Measurements from ENCODE around the gene LY9. TPM values are rescaled to one million over a fixed set of nuclear protein-coding genes. Genes with fewer than 3 reads are reported as not detected.
A peak's percentile ranks its signal among the peaks of the same experiment; 100 is the strongest.

Gene LY9
- total RNA-seq, 1 experiment from 2014 or later: not detected

GRCh38 chr1:160806109-160806665 lies 10.2 kb downstream of the LY9 start:
- Mint-ChIP-seq H3K36me3 (ENCODE audit: insufficient read depth in 1 of 3, low read depth in 3 of 3) (peaks cover 0 to 15% (median 3%) of the 10 kb centered on the region in 3 experiments; a peak in 4 of 7 replicates), H3K4me1 (peaks cover 17 to 20% of the 10 kb centered on the region in 2 experiments), H3K4me3 (no peak overlapping the region), H3K9me3 (peaks cover 12 to 15% of the 10 kb centered on the region in 2 experiments; a peak in 4 of 5 replicates), H3K27ac (no peak overlapping the region), H3K27me3 (ENCODE audit: low read depth) (no peaks in the 10 kb centered on the region)
- Histone ChIP-seq H4K91ac (ENCODE audit: insufficient read length, low read depth, low read length) (no peak overlapping the region), H2AK5ac (ENCODE audit: insufficient read length, low read length) (no peak overlapping the region), H2BK15ac (ENCODE audit: low read depth, low read length) (no peak overlapping the region), H3K4me2 (ENCODE audit: insufficient read depth, insufficient read length, low read length) (no peak overlapping the region), H3K79me1 (ENCODE audit: insufficient read depth, low read depth, low read length, poor library complexity, severe bottlenecking) (no peaks in the 10 kb centered on the region), H2BK12ac (ENCODE audit: insufficient read length, low read depth, low read length) (no peak overlapping the region), H4K20me1 (ENCODE audit: control insufficient read depth, insufficient read depth, insufficient read length) (no peaks in the 10 kb centered on the region), H3K23ac (ENCODE audit: insufficient read length, low read depth, low read length) (no peak overlapping the region), H3K14ac (ENCODE audit: insufficient read depth, low read length) (no peak overlapping the region), H3K27ac (ENCODE audit: insufficient read length, low read depth, low read length) (no peak overlapping the region), H3K27me3 (ENCODE audit: insufficient read depth, low read length) (no peaks in the 10 kb centered on the region), H3T11ph (ENCODE audit: low read length) (no peak overlapping the region), H3K18ac (ENCODE audit: insufficient read length, low read depth, low read length) (no peak overlapping the region), H3K23me2 (ENCODE audit: insufficient read length, low read depth, low read length, poor library complexity, severe bottlenecking) (no peaks in the 10 kb centered on the region), H3K9ac (ENCODE audit: extremely low read depth, insufficient read length, low read length) (no peak overlapping the region), H3K9me3 (ENCODE audit: control insufficient read depth, low read depth, low read length) (no peaks in the 10 kb centered on the region), H3K4me1 (ENCODE audit: insufficient read depth, low read length) (peaks cover 2% of the 10 kb centered on the region; the same call in 1 of the 2 replicates), H4K8ac (replicated peaks; ENCODE audit: insufficient read length, low read depth, low read length) (no peak overlapping the region), H3K79me2 (ENCODE audit: insufficient read depth, low read length) (no peaks in the 10 kb centered on the region), H2BK120ac (ENCODE audit: low read depth, low read length, poor library complexity, severe bottlenecking) (no peak overlapping the region), H3K4ac (ENCODE audit: low read depth, low read length) (no peak overlapping the region), H2BK20ac (ENCODE audit: low read depth, low read length, poor library complexity, severe bottlenecking) (no peak overlapping the region), H3K56ac (ENCODE audit: insufficient read length, low read depth, low read length) (no peak overlapping the region), H2AFZ (ENCODE audit: low read length) (no peak overlapping the region), H4K5ac (ENCODE audit: insufficient read length, low read depth, low read length) (no peak overlapping the region), H2BK5ac (ENCODE audit: insufficient read length, low read length) (no peak overlapping the region)
- no peak for DNase-seq
- peak; percentile 52; the same call in 2 of the 3 replicates for TF ChIP-seq CTCF (conservative IDR thresholded peaks at IDR 0.05)
- WGBS (ENCODE audit: extremely low coverage, insufficient read length, low lambda C conversion rate): no CpG with 5 or more reads among the region's 1 CpG
